Measurements from ENCODE around the gene NSUN6. TPM values are rescaled to one million over a fixed set of nuclear protein-coding genes. Genes with fewer than 3 reads are reported as not detected.

NSUN6 gene
- total and polyA plus RNA-seq, 10 of the 15 experiments (the other 5 are each of a cell fraction or from before 2014, with no cell fraction given): 10.2 to 25.0 (median 15.6) TPM

DNA sequence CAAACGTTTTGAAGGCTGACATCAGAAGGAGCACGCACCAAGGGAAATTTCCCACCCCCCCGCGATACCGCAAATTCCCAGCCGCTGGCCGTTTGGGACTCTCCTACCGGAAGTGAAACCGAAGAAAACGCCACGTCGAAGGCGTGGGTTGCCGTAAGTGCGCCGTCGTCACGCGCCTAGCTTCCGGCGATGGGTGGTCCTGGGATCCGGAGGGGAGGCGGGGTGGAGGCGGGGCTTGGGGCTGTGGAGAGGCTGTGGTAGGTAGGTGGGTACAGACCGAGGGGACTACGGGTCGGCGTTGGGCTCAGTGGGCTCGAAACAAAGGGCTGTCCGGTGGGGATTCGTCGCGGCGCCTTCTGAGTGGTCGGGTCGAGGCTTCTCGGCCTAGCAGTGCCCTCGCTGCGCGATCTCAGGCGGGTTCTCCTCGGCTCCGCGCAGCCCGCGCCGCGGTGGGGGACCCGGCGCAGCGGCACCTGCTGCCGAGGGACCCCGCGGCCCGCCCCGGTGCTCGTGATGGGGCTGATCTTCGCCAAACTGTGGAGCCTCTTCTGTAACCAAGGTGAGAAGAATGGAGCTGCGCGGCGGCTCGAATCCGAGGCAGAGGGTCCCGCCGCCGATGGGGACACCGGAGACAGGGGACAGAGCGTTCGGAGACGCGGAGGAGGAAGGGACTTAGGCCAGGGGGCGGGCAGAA, 7.9 kb upstream of the NSUN6 start, which contains the start of gene ARL5B (continued):
- TF ChIP-seq, protein P1, sequence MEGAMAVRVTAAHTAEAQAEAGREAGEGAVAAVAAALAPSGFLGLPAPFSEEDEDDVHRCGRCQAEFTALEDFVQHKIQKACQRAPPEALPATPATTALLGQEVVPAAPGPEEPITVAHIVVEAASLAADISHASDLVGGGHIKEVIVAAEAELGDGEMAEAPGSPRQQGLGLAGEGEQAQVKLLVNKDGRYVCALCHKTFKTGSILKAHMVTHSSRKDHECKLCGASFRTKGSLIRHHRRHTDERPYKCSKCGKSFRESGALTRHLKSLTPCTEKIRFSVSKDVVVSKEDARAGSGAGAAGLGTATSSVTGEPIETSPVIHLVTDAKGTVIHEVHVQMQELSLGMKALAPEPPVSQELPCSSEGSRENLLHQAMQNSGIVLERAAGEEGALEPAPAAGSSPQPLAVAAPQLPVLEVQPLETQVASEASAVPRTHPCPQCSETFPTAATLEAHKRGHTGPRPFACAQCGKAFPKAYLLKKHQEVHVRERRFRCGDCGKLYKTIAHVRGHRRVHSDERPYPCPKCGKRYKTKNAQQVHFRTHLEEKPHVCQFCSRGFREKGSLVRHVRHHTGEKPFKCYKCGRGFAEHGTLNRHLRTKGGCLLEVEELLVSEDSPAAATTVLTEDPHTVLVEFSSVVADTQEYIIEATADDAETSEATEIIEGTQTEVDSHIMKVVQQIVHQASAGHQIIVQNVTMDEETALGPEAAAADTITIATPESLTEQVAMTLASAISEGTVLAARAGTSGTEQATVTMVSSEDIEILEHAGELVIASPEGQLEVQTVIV (IDR thresholded peaks at IDR 0.05; ENCODE audit: borderline replicate concordance, partially characterized antibody): peak; percentile 93
- TF ChIP-seq NFIC (IDR thresholded peaks at IDR 0.05; ENCODE audit: low read depth, low read length): peak; percentile 87
- TF ChIP-seq CBFB (IDR thresholded peaks at IDR 0.05; ENCODE audit: low read depth): peak; percentile 95
- peak; percentile 39 for TF ChIP-seq NR2C1 (IDR thresholded peaks at IDR 0.05)
- peak; percentile 84 for TF ChIP-seq TCF12 (IDR thresholded peaks at IDR 0.05; ENCODE audit: low read depth, low read length)
- TF ChIP-seq EED (IDR thresholded peaks at IDR 0.05; ENCODE audit: low read depth): peak; percentile 98
- TF ChIP-seq IKZF2 (IDR thresholded peaks at IDR 0.05): peak; percentile 100
- TF ChIP-seq GATAD2B (conservative IDR thresholded peaks at IDR 0.05; ENCODE audit: low read depth): peak; percentile 84

Measured in GM12878 (cell line).